ENCODE measurements around the gene VAV2. TPM values are rescaled to one million over a fixed set of nuclear protein-coding genes. Genes with fewer than 3 reads are reported as not detected.

Gene VAV2
- total and polyA plus RNA-seq, 2 of the 4 experiments (the other 2 are of a cell fraction) = 10.8 to 13.4 TPM

- Histone ChIP-seq H3K9me3 (ENCODE audit: control insufficient read depth, insufficient read depth, low read length) (no peaks in the 10 kb centered on the region), H3K79me1 (ENCODE audit: low read depth in 1 of 2, low read length in 2 of 2) (peaks cover 0 to 16% of the 10 kb centered on the region in 2 experiments; a peak in 1 of 4 replicates), H3K14ac (replicated peaks; ENCODE audit: low read depth, low read length) (no peak overlapping the region), H4K8ac (ENCODE audit: low read depth in 2 of 2, low read length in 2 of 2) (no peak overlapping the region), H3K23ac (ENCODE audit: low read depth, low read length) (no peak overlapping the region), H3K18ac (ENCODE audit: low read depth, low read length) (no peak overlapping the region), H3K56ac (ENCODE audit: extremely low read depth, insufficient read depth, low read length) (no peak overlapping the region), H2BK120ac (ENCODE audit: low read depth, low read length) (no peak overlapping the region), H4K91ac (ENCODE audit: insufficient read depth, low read depth, low read length) (no peak overlapping the region), H3K9ac (ENCODE audit: low read depth, low read length) (no peak overlapping the region), H2AFZ (replicated peaks; ENCODE audit: low read length, poor library complexity) (no peak overlapping the region), H2AK9ac (replicated peaks; ENCODE audit: low read depth, low read length, poor library complexity) (no peak overlapping the region), H3K4me2 (ENCODE audit: low read depth, low read length) (no peak overlapping the region), H2BK5ac (ENCODE audit: low read depth, low read length, poor library complexity, severe bottlenecking) (no peak overlapping the region), H3K27ac (ENCODE audit: insufficient read depth, low read length) (no peak overlapping the region), H3K36me3 (ENCODE audit: control insufficient read depth, insufficient read depth, low read length) (peaks cover 32% of the 10 kb centered on the region), H4K5ac (ENCODE audit: low read depth, low read length) (no peak overlapping the region), H3K4me1 (ENCODE audit: control insufficient read depth, insufficient read depth, low read length) (peaks cover 3% of the 10 kb centered on the region), H4K20me1 (ENCODE audit: insufficient read depth, low read length) (peaks cover 12% of the 10 kb centered on the region), H2BK15ac (ENCODE audit: low read depth, low read length) (no peak overlapping the region), H3K4me3 (ENCODE audit: insufficient read depth, low read depth, low read length) (no peak overlapping the region), H2AK5ac (ENCODE audit: low read depth, low read length) (no peak overlapping the region), H2BK20ac (ENCODE audit: low read depth, low read length) (no peak overlapping the region), H3K9me1 (ENCODE audit: insufficient read depth, low read length) (0 out of 2 replicates have a peak, but pooled peaks cover 3% of the 10 kb centered on the region), H3K27me3 (ENCODE audit: control insufficient read depth, insufficient read depth, low read length) (no peaks in the 10 kb centered on the region), H3K4ac (ENCODE audit: low read depth, low read length) (no peak overlapping the region)
- no TSS peak for BruUV-seq (replicated peaks)
- ChIA-PET CTCF (no interaction called here), POLR2A (ENCODE audit: unreplicated experiment) (no interaction called here)
- in situ Hi-C loops (cut with MboI; ENCODE audit: low sequenced_read_pairs) = loop anchor here (25.0 kb wide), 1 partner anchor 606 kb away; no protein-coding TSS in a partner anchor
- DNase-seq (no peak), ATAC-seq (ENCODE audit: low read depth) (no peak)
- intact Hi-C loops (cut with micrococcal nuclease) = no loop called here
- dilution Hi-C loops (cut with HindIII; ENCODE audit: low sequenced_read_pairs, unreplicated experiment) = no loop called here
- TF ChIP-seq ELK1 (IDR thresholded peaks at IDR 0.05; ENCODE audit: borderline replicate concordance, low read depth, low read length) (no peak), RFX5 (IDR thresholded peaks at IDR 0.05; ENCODE audit: low read depth, low read length) (no peak), MAFK (IDR thresholded peaks at IDR 0.05; ENCODE audit: low read depth, low read length) (no peak), CEBPB (IDR thresholded peaks at IDR 0.05; ENCODE audit: low read depth, low read length) (no peak), SMC3 (IDR thresholded peaks at IDR 0.05; ENCODE audit: low read depth, low read length) (no peak), CHD1 (IDR thresholded peaks at IDR 0.05; ENCODE audit: low read depth, low read length) (no peak)
- 92% methylated on average over 9 of the region's 17 CpGs; no CpG with 5 or more reads in 1 of the 2 experiments for WGBS, 2 experiments (ENCODE audit: extremely low coverage in 2 of 2, insufficient read length in 1 of 2)
Observed at GRCh38 chr9:133806623-133807010, 185.5 kb downstream of the VAV2 start.
